Smooth muscle cell (in vitro differentiated cells): ENCODE measurements around the gene MED15. TPM values are rescaled to one million over a fixed set of nuclear protein-coding genes. Genes with fewer than 3 reads are reported as not detected.

Experiments
- DNase-seq: peaks from one replicate; lab custom pipeline; 2025; ENCODE audit not compliant: unreplicated experiment; lab: John Stamatoyannopoulos, UW
- H2AFZ ChIP-seq: fragments of 200-600 bp; sonication (generic); 2 replicates; pipeline ENCODE4 v1.6.0; 2016; ENCODE audit warnings: antibody characterized with exemption, low read depth, mild to moderate bottlenecking
- H3F3A ChIP-seq: fragments of 200-600 bp; sonication (generic); 2 replicates; pipeline ENCODE4 v1.6.0; 2017; ENCODE audit warnings: antibody characterized with exemption, low read depth
- H3K27ac ChIP-seq: fragments of 200-600 bp; sonication (generic); 2 replicates; pipeline ENCODE4 v1.5.1; 2016; ENCODE audit warnings: low read depth, mild to moderate bottlenecking
- H3K27me3 ChIP-seq: fragments of 200-600 bp; sonication (generic); 2 replicates; pipeline ENCODE4 v1.6.1; 2016; ENCODE audit warnings: low read depth, mild to moderate bottlenecking
- H3K36me3 ChIP-seq: fragments of 200-600 bp; sonication (generic); 2 replicates; pipeline ENCODE4 v1.5.1; 2016; ENCODE audit warnings: low read depth
- H3K4me1 ChIP-seq: fragments of 200-600 bp; sonication (generic); 2 replicates; pipeline ENCODE4 v1.5.1; 2016; ENCODE audit warnings: low read depth
- H3K4me2 ChIP-seq: fragments of 200-600 bp; sonication (generic); 2 replicates; pipeline ENCODE4 v1.6.0; 2016; ENCODE audit warnings: mild to moderate bottlenecking
- H3K4me3 ChIP-seq: fragments of 200-600 bp; sonication (generic); 2 replicates; pipeline ENCODE4 v1.5.1; 2016; ENCODE audit warnings: mild to moderate bottlenecking
- H3K79me2 ChIP-seq: fragments of 200-600 bp; sonication (generic); 2 replicates; pipeline ENCODE4 v1.6.0; 2016; ENCODE audit warnings: low read depth, mild to moderate bottlenecking
- H3K9ac ChIP-seq: fragments of 200-600 bp; sonication (generic); 2 replicates; pipeline ENCODE4 v1.6.0; 2016; ENCODE audit warnings: low read depth
- H3K9me3 ChIP-seq: fragments of 200-600 bp; sonication (generic); replicated peaks from 2 replicates; pipeline ENCODE4 v1.5.1; 2016; ENCODE audit warnings: low read depth
- H4K20me1 ChIP-seq: fragments of 200-600 bp; sonication (generic); 2 replicates; pipeline ENCODE4 v1.6.0; 2016; ENCODE audit warnings: low read depth
- CTCF ChIP-seq: fragments of 200-600 bp; sonication (generic); IDR thresholded peaks from 2 replicates; pipeline ENCODE4 v1.5.1; 2017; ENCODE audit warnings: borderline replicate concordance, mild to moderate bottlenecking, antibody characterized with exemption; ENCODE audit not compliant: insufficient read depth, poor library complexity, severe bottlenecking
- WGBS: methylation state at CpG from one replicate; pipeline ENCODE4 v1.1.7; 2016; ENCODE audit warnings: low lambda C conversion rate; 5-methylcytosine and 5-hydroxymethylcytosine counted together
- polyA plus RNA-seq: library from polyadenylated mRNA; unstranded; fragments of >200 nt; fragmentation: Nextera tagmentation; extraction: Ambion mirVana; gene quantifications from 2 replicates; pipeline ENCODE4 v1.2.1, GENCODE V29; 2016
- total RNA-seq: library from RNA; depleted of rRNA; stranded (reverse); fragments of >200 nt; gene quantifications from 2 replicates; pipeline ENCODE4 v1.2.3, GENCODE V29; 2014

Gene MED15
- total and polyA plus RNA-seq, 2 experiments from 2014 or later: 25.3 to 70.5 TPM

DNA sequence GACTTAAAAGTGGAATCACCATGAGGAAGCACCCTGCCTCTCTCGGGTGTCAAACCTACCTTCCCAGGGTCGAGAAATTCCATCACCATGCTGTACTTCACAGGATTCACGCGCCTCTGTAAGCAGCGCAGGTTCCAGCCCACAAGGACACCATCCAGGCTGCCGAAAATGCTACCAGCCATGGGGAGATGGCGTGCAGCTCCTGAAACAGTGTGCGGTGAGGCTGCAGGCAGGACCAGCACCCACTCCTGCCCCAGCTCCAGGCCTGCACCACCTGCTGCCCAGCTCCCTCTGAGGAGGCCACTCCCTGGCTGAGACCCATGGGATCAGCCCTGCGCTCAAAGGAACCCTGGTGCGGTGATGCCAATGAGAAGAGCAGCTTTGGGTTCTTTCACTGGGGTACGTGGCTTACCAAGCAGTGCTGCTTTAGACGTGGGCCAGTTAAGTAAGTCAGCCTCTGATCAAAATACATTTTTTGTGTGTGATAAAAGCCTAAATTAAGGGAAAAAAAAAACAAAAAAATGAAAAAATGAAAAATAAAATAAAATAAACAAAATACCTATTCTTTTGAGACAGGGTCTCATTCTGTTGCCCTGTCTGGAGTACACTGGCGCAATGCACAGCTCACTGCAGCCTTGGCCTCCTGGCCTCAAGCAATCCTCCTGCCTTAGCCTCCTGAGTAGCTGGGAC is 115.4 kb downstream of the MED15 start:
- no peaks in the 10 kb centered on the region for H3K79me2 ChIP-seq
- H4K20me1 ChIP-seq: no peaks in the 10 kb centered on the region
- no peak for DNase-seq
- 77% methylated on average over 13 of the region's 13 CpGs for WGBS
- no peaks in the 10 kb centered on the region for H3K9me3 ChIP-seq
- no peaks in the 10 kb centered on the region for H3K4me1 ChIP-seq
- no peak overlapping the region for H3K27ac ChIP-seq
- no peak overlapping the region for H2AFZ ChIP-seq
- no peaks in the 10 kb centered on the region for H3F3A ChIP-seq
- H3K4me3 ChIP-seq: no peak overlapping the region
- H3K27me3 ChIP-seq: peaks cover 5% of the 10 kb centered on the region
- H3K4me2 ChIP-seq: no peak overlapping the region
- no peaks in the 10 kb centered on the region for H3K36me3 ChIP-seq
- no peak for TF ChIP-seq CTCF
- no peak overlapping the region for H3K9ac ChIP-seq

- Histone ChIP-seq H3K9ac (no peak overlapping the region), H3K4me3 (no peak overlapping the region), H3K4me2 (no peak overlapping the region), H3K27me3 (peaks cover 12% of the 10 kb centered on the region), H2AFZ (no peak overlapping the region), H3K79me2 (no peaks in the 10 kb centered on the region), H3K9me3 (no peaks in the 10 kb centered on the region), H3K4me1 (no peaks in the 10 kb centered on the region), H3F3A (no peaks in the 10 kb centered on the region), H3K27ac (no peak overlapping the region), H3K36me3 (no peaks in the 10 kb centered on the region), H4K20me1 (no peaks in the 10 kb centered on the region)
- DNase-seq: no peak
- 76% methylated on average over 5 of the region's 5 CpGs for WGBS
- TF ChIP-seq CTCF: no peak
Measured at GRCh38 chr22:20624161-20624616, 116.8 kb downstream of the MED15 start.

GRCh38 chr22:20625270-20625669 is 117.9 kb downstream of the MED15 start:
- peaks cover 12% of the 10 kb centered on the region for H3K27me3 ChIP-seq
- H3F3A ChIP-seq: no peaks in the 10 kb centered on the region
- no peaks in the 10 kb centered on the region for H4K20me1 ChIP-seq
- no peak for TF ChIP-seq CTCF
- H3K4me1 ChIP-seq: no peaks in the 10 kb centered on the region
- H3K9ac ChIP-seq: no peak overlapping the region
- DNase-seq: no peak
- H2AFZ ChIP-seq: no peak overlapping the region
- no peaks in the 10 kb centered on the region for H3K79me2 ChIP-seq
- no peak overlapping the region for H3K4me3 ChIP-seq
- 95% methylated on average over 4 of the region's 4 CpGs for WGBS
- H3K36me3 ChIP-seq: no peaks in the 10 kb centered on the region
- no peak overlapping the region for H3K27ac ChIP-seq
- no peaks in the 10 kb centered on the region for H3K9me3 ChIP-seq
- no peak overlapping the region for H3K4me2 ChIP-seq

GRCh38 chr22:20626811-20627210 is 119.4 kb downstream of the MED15 start:
- Histone ChIP-seq H3K9me3 (no peaks in the 10 kb centered on the region), H3F3A (no peaks in the 10 kb centered on the region), H2AFZ (no peak overlapping the region), H3K27me3 (peaks cover 12% of the 10 kb centered on the region), H3K9ac (no peak overlapping the region), H3K4me3 (no peak overlapping the region), H4K20me1 (no peaks in the 10 kb centered on the region), H3K27ac (no peak overlapping the region), H3K36me3 (no peaks in the 10 kb centered on the region), H3K4me1 (no peaks in the 10 kb centered on the region), H3K4me2 (no peak overlapping the region), H3K79me2 (no peaks in the 10 kb centered on the region)
- TF ChIP-seq CTCF: no peak
- WGBS: 95% methylated on average over 4 of the region's 4 CpGs
- DNase-seq: no peak
